LNCaP clone FGC (cell line): ENCODE data around the gene PLK2.
A peak's percentile ranks its signal among the peaks of the same experiment; 100 is the strongest.

Experiments
- DNase-seq: peaks from one replicate; pipeline ENCODE4 v3.0.0-alpha.2; 2011; ENCODE audit warnings: low read depth
- H3K4me3 ChIP-seq: 2 replicates; pipeline ENCODE4 v1.5.1; 2011; ENCODE audit warnings: mild to moderate bottlenecking, low read depth, low read length, control low read depth
- TF ChIP-seq, protein P1 (sequence below): IDR thresholded peaks from 2 replicates; pipeline ENCODE4 v1.5.1; 2012; ENCODE audit warnings: mild to moderate bottlenecking; ENCODE audit not compliant: control insufficient read depth, insufficient read depth; ENCODE audit errors: extremely low read depth

The PLK2 gene

DNA sequence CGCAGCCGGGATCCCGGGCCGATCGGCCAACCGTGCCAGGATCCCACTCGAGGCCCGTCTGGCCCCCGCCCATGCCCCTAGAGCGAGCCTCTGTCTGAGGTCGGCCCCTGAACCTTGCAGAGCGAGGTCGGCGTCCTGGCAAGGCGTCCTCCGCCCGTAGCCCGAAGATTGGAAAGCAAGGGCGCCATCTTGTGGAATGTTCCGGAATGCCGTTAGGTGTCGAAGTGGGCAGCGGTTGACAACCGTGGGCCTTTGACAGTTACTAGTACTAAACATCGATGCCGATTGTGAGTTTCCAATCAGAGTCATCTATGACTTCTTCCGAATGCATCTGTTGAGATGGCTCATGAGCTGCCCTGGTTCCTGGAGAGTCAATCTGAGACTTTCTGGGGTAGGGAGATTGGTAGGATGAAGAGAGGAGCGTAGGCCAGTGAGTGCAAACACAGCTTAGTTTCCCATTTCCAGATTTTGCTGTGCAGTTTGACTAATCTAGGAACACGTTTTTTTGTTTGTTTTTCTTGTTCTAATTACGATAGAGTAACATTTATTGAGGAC, 923 bp upstream of the PLK2 start:
- TF ChIP-seq, protein P1, sequence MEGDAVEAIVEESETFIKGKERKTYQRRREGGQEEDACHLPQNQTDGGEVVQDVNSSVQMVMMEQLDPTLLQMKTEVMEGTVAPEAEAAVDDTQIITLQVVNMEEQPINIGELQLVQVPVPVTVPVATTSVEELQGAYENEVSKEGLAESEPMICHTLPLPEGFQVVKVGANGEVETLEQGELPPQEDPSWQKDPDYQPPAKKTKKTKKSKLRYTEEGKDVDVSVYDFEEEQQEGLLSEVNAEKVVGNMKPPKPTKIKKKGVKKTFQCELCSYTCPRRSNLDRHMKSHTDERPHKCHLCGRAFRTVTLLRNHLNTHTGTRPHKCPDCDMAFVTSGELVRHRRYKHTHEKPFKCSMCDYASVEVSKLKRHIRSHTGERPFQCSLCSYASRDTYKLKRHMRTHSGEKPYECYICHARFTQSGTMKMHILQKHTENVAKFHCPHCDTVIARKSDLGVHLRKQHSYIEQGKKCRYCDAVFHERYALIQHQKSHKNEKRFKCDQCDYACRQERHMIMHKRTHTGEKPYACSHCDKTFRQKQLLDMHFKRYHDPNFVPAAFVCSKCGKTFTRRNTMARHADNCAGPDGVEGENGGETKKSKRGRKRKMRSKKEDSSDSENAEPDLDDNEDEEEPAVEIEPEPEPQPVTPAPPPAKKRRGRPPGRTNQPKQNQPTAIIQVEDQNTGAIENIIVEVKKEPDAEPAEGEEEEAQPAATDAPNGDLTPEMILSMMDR, result peak; percentile 98
- DNase-seq, result peak; percentile 76

DNA sequence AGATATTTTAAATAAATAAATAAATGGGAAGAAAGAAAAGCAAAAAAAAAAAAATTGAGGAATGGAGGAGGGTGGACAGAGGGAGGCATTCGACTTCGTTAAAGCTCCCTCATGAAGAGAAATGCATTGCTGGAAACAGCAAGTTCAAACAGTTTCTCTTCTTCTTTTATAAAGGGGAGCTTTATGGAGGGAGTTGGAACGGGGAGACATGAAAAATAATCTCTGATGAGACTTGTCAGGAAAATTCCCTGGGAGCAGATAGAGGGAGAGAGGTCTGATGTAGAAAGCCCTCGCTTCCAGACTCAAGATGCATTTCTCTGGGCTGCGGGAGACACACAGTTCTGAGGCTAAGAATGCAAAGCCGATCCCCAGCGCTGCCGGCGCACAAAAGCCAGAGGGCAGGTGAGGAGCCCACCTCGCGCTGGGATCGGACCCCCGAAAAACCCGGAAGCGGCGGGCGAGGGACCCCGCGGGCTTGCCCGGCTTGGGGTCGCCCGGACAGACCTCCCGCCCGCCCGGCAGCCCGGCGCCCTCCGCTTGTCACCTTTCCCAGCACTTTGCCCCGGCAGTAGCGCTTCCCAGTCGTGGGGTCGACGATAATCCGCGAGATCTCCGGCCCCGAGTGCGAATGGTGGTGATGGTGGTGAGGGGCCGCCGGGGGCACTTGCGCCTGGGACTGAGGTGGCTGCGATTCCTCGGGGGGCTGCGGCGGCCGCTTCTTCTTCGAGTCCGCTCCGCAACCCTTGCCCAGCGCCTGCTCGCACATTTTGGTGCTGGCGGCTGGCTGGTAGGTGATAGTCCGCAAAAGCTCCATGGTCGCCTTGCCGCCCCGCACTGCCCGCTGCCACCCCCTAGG, 512 bp downstream of the PLK2 start:
- DNase-seq, result no peak
- H3K4me3 ChIP-seq, result peak overlapping the region; percentile 80
- TF ChIP-seq, protein P1, result no peak

More for the DNA sequence above, 923 bp upstream of the PLK2 start:
- peak overlapping the region; percentile 80 for H3K4me3 ChIP-seq

DNA sequence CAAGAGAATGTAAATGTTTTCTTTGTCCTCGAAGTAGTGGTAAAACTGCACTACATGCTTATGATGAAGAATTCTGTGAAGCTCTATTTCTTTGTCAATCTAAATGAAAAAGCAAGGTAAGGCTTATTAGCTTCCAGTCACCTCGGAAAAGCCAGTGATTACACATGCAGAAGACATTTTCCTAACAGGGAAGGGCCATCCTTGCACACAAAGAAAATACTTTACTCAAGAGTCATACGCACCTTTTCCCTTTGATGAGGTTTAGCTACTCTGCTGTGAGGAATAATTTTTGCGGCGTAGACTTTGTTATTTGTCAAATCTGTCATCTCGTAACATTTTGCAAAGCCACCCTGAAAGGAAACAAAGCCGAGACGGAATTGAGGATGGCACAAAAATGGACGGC, 1.1 kb downstream of the PLK2 start:
- DNase-seq, result no peak
- TF ChIP-seq, protein P1, result no peak
- H3K4me3 ChIP-seq, result peak overlapping the region; percentile 80

DNA sequence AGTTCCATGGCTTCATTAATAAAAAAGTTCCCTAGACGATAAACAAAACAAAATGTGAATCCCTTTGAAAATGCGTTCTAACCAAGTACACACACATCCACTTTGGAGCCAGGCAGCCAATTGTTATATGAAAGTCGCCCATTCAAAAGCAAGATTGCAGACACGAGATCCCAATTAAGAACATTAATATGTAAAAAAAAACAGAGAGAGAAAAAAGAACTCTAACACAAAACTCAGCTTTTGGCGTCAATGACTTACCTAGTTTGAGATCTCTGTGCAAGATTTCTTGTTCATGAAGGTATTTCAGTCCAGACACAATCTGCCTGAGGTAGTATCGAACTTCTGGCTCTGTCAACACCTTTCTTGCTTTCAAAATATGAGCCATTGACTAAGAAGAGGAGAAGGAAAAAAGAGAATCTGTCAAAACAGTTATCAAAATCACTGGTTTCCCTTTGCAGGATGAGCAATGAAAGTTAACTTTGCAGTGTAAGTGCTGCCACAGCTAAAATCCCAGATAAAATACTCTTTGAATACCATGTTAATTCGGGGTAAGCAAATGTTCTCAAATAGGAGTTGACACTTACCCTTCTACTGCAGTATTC, 1.6 kb downstream of the PLK2 start:
- TF ChIP-seq, protein P1, result no peak
- peak overlapping the region; percentile 80 for H3K4me3 ChIP-seq
- no peak for DNase-seq

DNA sequence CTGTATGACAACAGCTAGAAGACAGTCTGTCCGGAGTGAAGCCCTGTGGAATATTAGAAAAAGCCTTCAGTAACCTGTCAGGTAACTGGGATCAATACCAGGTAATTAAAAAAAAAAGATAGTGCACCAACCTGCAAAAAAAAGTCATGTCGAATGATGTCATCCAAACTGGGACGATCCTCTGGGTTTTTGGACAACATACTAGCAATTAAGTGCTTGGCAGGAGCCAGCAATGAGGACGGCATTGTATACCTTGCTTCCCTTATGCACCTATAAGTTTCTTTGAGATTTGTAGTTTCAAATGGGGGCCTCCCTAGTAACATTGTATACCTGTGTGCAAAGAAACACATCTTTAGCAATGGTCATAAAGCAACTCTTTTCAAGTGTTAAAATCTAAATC, 2.8 kb downstream of the PLK2 start:
- no peak overlapping the region for H3K4me3 ChIP-seq
- no peak for DNase-seq
- TF ChIP-seq, protein P1, result no peak

DNA sequence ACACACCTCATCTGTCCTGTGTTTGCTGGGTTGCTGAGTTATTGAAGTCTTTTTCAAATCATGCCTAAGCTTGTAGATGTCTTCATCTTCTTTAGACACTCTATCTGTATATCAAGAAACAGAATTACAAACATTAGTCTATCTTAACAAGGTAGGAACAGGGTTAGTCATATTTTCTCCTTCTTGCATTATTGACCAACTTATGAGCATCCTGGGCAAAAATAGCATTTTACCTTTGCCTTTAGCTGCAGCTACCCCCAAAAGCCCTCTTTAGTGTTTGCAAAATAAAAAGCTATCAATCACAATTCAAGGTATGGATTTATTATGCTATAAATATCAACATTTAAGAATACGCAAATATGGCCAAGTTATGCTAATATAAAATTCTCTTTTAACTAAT, 3.4 kb downstream of the PLK2 start:
- DNase-seq, result no peak
- no peak overlapping the region for H3K4me3 ChIP-seq
- TF ChIP-seq, protein P1, result no peak
